Neural crest cell (in vitro differentiated cells): ENCODE results near the gene HEBP1. TPM values are rescaled to one million over a fixed set of nuclear protein-coding genes. Genes with fewer than 3 reads are reported as not detected.

Source experiments
- DNase-seq: peaks from one replicate; pipeline ENCODE4 v3.0.0; 2021; ENCODE audit warnings: low read depth, mixed read lengths, low spot score
- H3K27ac Mint-ChIP-seq: one replicate; pipeline ENCODE4 v1.8.0; 2021; ENCODE audit warnings: mild to moderate bottlenecking, mixed read lengths; ENCODE audit not compliant: unreplicated experiment
- H3K27me3 Mint-ChIP-seq: 2 replicates; pipeline ENCODE4 v1.8.0; 2021; ENCODE audit warnings: low read depth, mild to moderate bottlenecking, mixed read lengths
- H3K36me3 Mint-ChIP-seq: 2 replicates; pipeline ENCODE4 v1.8.0; 2021; ENCODE audit warnings: low read depth, mild to moderate bottlenecking, mixed read lengths
- H3K4me1 Mint-ChIP-seq: 2 replicates; pipeline ENCODE4 v1.8.0; 2021; ENCODE audit warnings: mixed read lengths
- H3K4me3 Mint-ChIP-seq: one replicate; pipeline ENCODE4 v1.8.0; 2021; ENCODE audit warnings: mild to moderate bottlenecking, mixed read lengths
- H3K9me3 Mint-ChIP-seq: 2 replicates; pipeline ENCODE4 v1.8.0; 2021; ENCODE audit warnings: mixed read lengths
- total RNA-seq: library from RNA; stranded (reverse); gene quantifications from 2 replicates; pipeline ENCODE4 v1.2.1, GENCODE V29; 2021
- TF ChIP-seq, protein P1 (sequence below): fragments of 200-600 bp; sonication (generic); conservative IDR thresholded peaks from 2 replicates; pipeline ENCODE4 v1.5.0; 2021; ENCODE audit warnings: antibody characterized with exemption, mild to moderate bottlenecking

HEBP1 gene
- total RNA-seq, 1 donor from 2014 or later: 23.6 TPM

DNA sequence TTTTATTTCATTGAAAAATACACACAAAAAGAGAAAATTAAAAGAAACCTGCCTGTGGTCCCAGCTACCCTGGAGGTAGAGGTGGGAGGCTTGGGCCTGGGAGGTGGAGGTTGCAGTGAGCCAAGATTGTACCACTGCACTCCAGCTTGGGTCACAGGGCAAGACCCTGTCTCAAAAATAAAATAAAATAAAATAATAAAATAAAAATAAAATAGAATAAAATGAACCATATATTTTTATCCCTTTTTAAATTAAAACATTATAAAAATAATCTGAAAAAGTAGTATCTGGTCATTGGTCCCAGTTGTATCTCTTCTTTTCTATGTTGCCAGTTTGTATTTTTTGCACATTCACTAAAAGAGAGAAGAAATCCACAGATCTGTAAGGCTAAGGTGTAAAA lies 27.4 kb upstream of the HEBP1 start:
- no peak for DNase-seq
- H3K9me3 Mint-ChIP-seq: no peaks in the 10 kb centered on the region
- no peak overlapping the region for H3K27ac Mint-ChIP-seq
- H3K36me3 Mint-ChIP-seq: no peaks in the 10 kb centered on the region
- no peak overlapping the region for H3K4me3 Mint-ChIP-seq
- no peaks in the 10 kb centered on the region for H3K4me1 Mint-ChIP-seq
- TF ChIP-seq, protein P1, sequence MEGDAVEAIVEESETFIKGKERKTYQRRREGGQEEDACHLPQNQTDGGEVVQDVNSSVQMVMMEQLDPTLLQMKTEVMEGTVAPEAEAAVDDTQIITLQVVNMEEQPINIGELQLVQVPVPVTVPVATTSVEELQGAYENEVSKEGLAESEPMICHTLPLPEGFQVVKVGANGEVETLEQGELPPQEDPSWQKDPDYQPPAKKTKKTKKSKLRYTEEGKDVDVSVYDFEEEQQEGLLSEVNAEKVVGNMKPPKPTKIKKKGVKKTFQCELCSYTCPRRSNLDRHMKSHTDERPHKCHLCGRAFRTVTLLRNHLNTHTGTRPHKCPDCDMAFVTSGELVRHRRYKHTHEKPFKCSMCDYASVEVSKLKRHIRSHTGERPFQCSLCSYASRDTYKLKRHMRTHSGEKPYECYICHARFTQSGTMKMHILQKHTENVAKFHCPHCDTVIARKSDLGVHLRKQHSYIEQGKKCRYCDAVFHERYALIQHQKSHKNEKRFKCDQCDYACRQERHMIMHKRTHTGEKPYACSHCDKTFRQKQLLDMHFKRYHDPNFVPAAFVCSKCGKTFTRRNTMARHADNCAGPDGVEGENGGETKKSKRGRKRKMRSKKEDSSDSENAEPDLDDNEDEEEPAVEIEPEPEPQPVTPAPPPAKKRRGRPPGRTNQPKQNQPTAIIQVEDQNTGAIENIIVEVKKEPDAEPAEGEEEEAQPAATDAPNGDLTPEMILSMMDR: no peak
- H3K27me3 Mint-ChIP-seq: no peaks in the 10 kb centered on the region

DNA sequence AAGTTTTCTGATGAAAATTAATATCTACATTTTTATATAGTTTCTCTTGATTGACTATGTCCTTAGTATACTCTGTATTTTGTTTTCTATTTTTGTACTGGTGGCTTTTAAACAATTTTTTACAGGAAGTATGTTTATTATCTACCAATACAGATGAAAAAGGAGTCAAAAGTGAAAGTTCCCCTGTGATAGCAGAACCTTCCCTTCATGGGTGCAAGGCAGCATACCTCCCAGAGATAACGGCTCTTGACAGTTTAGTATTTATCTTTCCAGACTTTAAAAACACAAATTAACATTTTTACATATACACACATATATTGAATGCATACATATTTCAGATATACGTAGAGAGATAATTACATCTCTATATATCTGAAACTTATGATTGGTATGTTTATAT lies 27.0 kb upstream of the HEBP1 start:
- Mint-ChIP-seq H3K27me3 (no peaks in the 10 kb centered on the region), H3K4me3 (no peak overlapping the region), H3K27ac (no peak overlapping the region), H3K4me1 (no peaks in the 10 kb centered on the region), H3K36me3 (no peaks in the 10 kb centered on the region), H3K9me3 (no peaks in the 10 kb centered on the region)
- TF ChIP-seq, protein P1: no peak
- no peak for DNase-seq

DNA sequence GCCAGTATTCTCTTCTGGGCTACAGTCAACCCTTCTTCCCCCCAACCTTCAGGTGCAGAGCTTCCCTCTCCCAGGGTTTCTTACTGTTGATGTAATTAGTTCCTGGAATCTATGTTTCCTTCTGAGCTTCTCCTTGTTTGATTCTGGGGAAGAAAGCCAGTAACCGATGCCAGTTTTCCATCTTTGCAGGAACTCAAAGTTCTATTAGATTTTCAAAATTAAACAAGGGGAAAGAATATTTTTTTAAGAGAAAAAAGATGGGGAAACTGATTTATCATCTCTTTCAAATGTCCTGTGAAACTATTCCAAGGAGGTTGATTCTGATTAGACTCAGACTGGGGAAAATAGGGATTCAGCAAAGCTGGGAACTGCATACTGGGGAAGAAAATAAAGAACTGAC lies 26.2 kb upstream of the HEBP1 start:
- H3K4me3 Mint-ChIP-seq: no peak overlapping the region
- H3K4me1 Mint-ChIP-seq: no peaks in the 10 kb centered on the region
- no peaks in the 10 kb centered on the region for H3K9me3 Mint-ChIP-seq
- no peak overlapping the region for H3K27ac Mint-ChIP-seq
- TF ChIP-seq, protein P1: no peak
- H3K36me3 Mint-ChIP-seq: no peaks in the 10 kb centered on the region
- DNase-seq: no peak
- H3K27me3 Mint-ChIP-seq: no peaks in the 10 kb centered on the region

DNA sequence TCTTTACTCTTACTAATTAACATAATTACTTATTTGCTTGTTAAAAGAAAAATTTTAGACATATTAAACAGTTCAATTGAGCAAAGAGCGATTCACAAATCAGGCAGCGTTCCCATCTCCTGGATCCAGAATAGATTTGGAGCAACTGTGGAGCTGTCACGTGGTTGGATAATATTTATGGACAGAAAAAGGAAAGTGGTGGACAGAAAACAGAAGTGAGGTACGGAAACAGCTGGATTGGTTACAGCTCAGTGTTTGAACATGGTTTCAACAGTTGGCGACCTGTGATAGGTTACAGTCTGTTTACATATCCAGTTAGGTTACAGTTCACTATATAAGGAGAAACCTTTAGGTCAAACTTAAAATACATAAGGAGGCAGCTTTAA lies 24.5 kb upstream of the HEBP1 start:
- no peak overlapping the region for H3K4me3 Mint-ChIP-seq
- no peaks in the 10 kb centered on the region for H3K27me3 Mint-ChIP-seq
- no peaks in the 10 kb centered on the region for H3K36me3 Mint-ChIP-seq
- no peaks in the 10 kb centered on the region for H3K9me3 Mint-ChIP-seq
- no peaks in the 10 kb centered on the region for H3K4me1 Mint-ChIP-seq
- TF ChIP-seq, protein P1: no peak
- DNase-seq: no peak
- no peak overlapping the region for H3K27ac Mint-ChIP-seq

DNA sequence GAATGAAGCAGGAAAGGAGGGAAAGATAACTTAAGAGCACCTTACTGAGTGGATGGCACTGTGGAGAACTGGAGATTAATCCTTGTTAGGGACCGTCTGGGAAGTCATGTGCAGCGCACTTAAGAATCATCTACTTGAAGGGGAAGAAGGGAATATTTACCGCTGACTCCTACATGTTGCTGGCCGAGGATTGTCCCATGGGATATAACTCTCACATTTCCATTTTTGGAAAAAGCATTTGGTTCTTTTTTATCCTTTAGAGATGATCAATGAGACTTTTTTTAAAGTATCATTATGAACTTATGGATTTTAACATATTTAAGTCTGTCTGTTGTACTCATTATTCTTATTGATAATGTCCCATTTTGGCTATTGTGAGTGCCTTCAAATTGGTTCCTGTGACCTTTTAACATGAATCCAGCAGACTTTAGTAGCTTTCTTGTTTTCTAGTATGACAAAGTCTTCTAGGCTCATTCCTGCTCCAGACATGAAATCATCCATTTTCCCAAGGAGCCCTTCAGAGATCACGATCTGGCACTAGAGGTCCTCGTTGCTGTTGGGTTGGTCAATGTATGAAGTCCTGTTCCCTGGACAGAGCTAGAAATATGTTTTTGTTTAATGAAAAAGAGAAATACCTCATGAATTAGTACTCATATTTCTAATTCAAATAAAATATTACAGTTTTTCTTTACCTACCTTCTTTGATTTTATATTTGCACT lies 23.9 kb upstream of the HEBP1 start:
- DNase-seq: no peak
- Mint-ChIP-seq H3K9me3 (no peaks in the 10 kb centered on the region), H3K4me3 (no peak overlapping the region), H3K4me1 (no peaks in the 10 kb centered on the region), H3K36me3 (no peaks in the 10 kb centered on the region), H3K27me3 (no peaks in the 10 kb centered on the region), H3K27ac (no peak overlapping the region)
- TF ChIP-seq, protein P1: no peak
